HepG2 (cell line): ENCODE data around the gene SPSB2. TPM values are rescaled to one million over a fixed set of nuclear protein-coding genes. Genes with fewer than 3 reads are reported as not detected.

ENCODE experiments used
- ARNTL ChIP-seq: sonication (generic); formaldehyde crosslinking; IDR thresholded peaks from 2 replicates; pipeline ENCODE4 v1.4.0; 2020; ENCODE audit warnings: mild to moderate bottlenecking, missing genetic modification reagents
- CHCHD3 ChIP-seq: sonication (generic); formaldehyde crosslinking; IDR thresholded peaks from 2 replicates; pipeline ENCODE4 v1.8.0; 2022; ENCODE audit warnings: mild to moderate bottlenecking, missing genetic modification reagents, moderate library complexity
- HOXA9 ChIP-seq: sonication (generic); formaldehyde crosslinking; IDR thresholded peaks from 2 replicates; pipeline ENCODE4 v1.8.1; 2022; ENCODE audit warnings: missing genetic modification reagents, mild to moderate bottlenecking, moderate library complexity, borderline replicate concordance
- ISX ChIP-seq: sonication (generic); formaldehyde crosslinking; conservative IDR thresholded peaks from 2 replicates; pipeline ENCODE4 v1.5.0; 2020; ENCODE audit warnings: missing genetic modification reagents
- MTA1 ChIP-seq: sonication (generic); formaldehyde crosslinking; IDR thresholded peaks from 2 replicates; pipeline ENCODE4 v1.4.0; 2020; ENCODE audit warnings: missing genetic modification reagents, mild to moderate bottlenecking, borderline replicate concordance
- NCOA5 ChIP-seq: sonication (generic); formaldehyde crosslinking; IDR thresholded peaks from 2 replicates; pipeline ENCODE4 v1.4.0; 2020; ENCODE audit warnings: missing genetic modification reagents
- NFYB ChIP-seq: sonication (generic); formaldehyde crosslinking; IDR thresholded peaks from 2 replicates; pipeline ENCODE4 v1.4.0; 2020; ENCODE audit warnings: missing genetic modification reagents
- SMC3 ChIP-seq: IDR thresholded peaks from 2 replicates; pipeline ENCODE4 v1.6.1; 2011; ENCODE audit warnings: low read length, improper control_type of control experiment
- SP4 ChIP-seq: sonication (generic); formaldehyde crosslinking; IDR thresholded peaks from 2 replicates; pipeline ENCODE4 v1.8.1; 2023; ENCODE audit warnings: mild to moderate bottlenecking, missing genetic modification reagents
- SRSF4 ChIP-seq: fragments of 200-400 bp; formaldehyde crosslinking; IDR thresholded peaks from one replicate; pipeline ENCODE4 v1.6.1; 2018; ENCODE audit warnings: mild to moderate bottlenecking, low read depth, low read length, moderate library complexity; ENCODE audit not compliant: poor library complexity, severe bottlenecking
- ZFP36 ChIP-seq: fragments of 150-350 bp; IDR thresholded peaks from 2 replicates; pipeline ENCODE4 v1.6.1; 2018; ENCODE audit warnings: borderline replicate concordance, low read length, low read depth; ENCODE audit not compliant: partially characterized antibody
- ZNF383 ChIP-seq: sonication (generic); formaldehyde crosslinking; IDR thresholded peaks from 2 replicates; pipeline ENCODE4 v1.4.0; 2020; ENCODE audit warnings: missing genetic modification reagents, mild to moderate bottlenecking, borderline replicate concordance
- ZNF766 ChIP-seq: sonication (generic); formaldehyde crosslinking; IDR thresholded peaks from 2 replicates; pipeline ENCODE4 v1.5.0; 2020; ENCODE audit warnings: missing genetic modification reagents, borderline replicate concordance
- polyA plus RNA-seq, 8 experiments: library from polyadenylated mRNA; depleted of rRNA in 3 of 8; stranded (reverse) in 7 of 8; unstranded in 1 of 8; fragments of >200 nt; fragmentation: Illumina TruSeq in 4 of 8; extraction: Trizol in 4 of 8; gene quantifications; 2 replicates each; pipeline versions ENCODE4 v1.2.1 to v1.2.3, GENCODE V29; 2011 to 2016; ENCODE audit warnings: low read depth in 4 of 8, missing spikeins in 1 of 8, mixed read lengths in 1 of 8; ENCODE audit not compliant: insufficient read depth in 1 of 8
- total RNA-seq, 5 experiments: library from RNA; depleted of rRNA; stranded (reverse); fragments of >200 nt; fragmentation: Illumina TruSeq; extraction: Trizol; gene quantifications; 2 replicates each; pipeline ENCODE4 v1.2.3, GENCODE V29; 2016; ENCODE audit warnings: low read depth in 1 of 5
- TF ChIP-seq, protein P1 (sequence below): sonication (generic); formaldehyde crosslinking; IDR thresholded peaks from 2 replicates; pipeline ENCODE4 v1.4.0; 2020; ENCODE audit warnings: mild to moderate bottlenecking, missing genetic modification reagents
- TF ChIP-seq, protein P2 (sequence below): sonication (generic); formaldehyde crosslinking; IDR thresholded peaks from 2 replicates; pipeline ENCODE4 v1.5.1; 2020; ENCODE audit warnings: mild to moderate bottlenecking, missing genetic modification reagents
- TF ChIP-seq, protein P3 (sequence below): sonication (generic); formaldehyde crosslinking; IDR thresholded peaks from 2 replicates; pipeline ENCODE4 v1.4.0; 2020; ENCODE audit warnings: mild to moderate bottlenecking, missing genetic modification reagents
- TF ChIP-seq, protein P4 (sequence below): sonication (generic); formaldehyde crosslinking; IDR thresholded peaks from 2 replicates; pipeline ENCODE4 v1.4.0; 2020; ENCODE audit warnings: mild to moderate bottlenecking, missing genetic modification reagents

Gene SPSB2
- total and polyA plus RNA-seq, 2 of the 13 experiments (the other 11 are each of a cell fraction or from before 2014, with no cell fraction given), result 2.0 to 6.2 TPM

DNA sequence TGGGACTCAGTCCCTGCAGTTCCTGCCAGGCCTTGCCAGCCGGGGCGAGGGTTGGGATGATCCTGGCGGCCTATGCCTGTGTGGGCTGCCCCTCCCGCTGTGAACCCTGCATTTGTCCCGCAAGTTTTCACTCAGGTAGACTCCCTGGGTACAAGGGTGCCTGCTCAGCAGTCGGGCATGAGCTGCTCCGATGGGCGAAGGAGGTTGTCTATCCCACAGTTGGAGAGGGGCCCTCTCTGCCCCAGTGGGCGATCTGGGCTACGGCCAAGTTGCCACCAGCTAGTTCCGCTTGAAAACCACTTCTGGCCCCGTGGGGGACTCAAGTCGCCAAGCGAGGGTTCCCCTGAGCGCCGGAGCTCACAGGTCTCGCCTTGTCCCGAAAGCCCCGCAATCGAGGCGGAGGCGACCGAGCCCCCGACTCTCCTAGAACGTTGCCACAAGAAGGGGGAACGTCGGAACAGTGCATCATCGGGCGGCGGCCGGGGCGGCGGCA lies 6.1 kb downstream of the SPSB2 start (continued):
- TF ChIP-seq SRSF4 (no peak), SMC3 (no peak), NCOA5 (CRISPR knock-in tag) (no peak), ARNTL (CRISPR knock-in tag) (no peak), NFYB (peak; percentile 9; the same call in 1 of the 2 replicates), ISX (no peak), SP4 (CRISPR knock-in tag) (no peak), HOXA9 (CRISPR knock-in tag) (no peak), ZNF383 (CRISPR knock-in tag) (no peak), CHCHD3 (CRISPR knock-in tag) (no peak), ZFP36 (no peak), ZNF766 (CRISPR knock-in tag) (no peak), MTA1 (CRISPR knock-in tag) (no peak)
- TF ChIP-seq, protein P1, sequence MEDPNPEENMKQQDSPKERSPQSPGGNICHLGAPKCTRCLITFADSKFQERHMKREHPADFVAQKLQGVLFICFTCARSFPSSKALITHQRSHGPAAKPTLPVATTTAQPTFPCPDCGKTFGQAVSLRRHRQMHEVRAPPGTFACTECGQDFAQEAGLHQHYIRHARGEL (CRISPR knock-in tag), result no peak
- TF ChIP-seq, protein P2, sequence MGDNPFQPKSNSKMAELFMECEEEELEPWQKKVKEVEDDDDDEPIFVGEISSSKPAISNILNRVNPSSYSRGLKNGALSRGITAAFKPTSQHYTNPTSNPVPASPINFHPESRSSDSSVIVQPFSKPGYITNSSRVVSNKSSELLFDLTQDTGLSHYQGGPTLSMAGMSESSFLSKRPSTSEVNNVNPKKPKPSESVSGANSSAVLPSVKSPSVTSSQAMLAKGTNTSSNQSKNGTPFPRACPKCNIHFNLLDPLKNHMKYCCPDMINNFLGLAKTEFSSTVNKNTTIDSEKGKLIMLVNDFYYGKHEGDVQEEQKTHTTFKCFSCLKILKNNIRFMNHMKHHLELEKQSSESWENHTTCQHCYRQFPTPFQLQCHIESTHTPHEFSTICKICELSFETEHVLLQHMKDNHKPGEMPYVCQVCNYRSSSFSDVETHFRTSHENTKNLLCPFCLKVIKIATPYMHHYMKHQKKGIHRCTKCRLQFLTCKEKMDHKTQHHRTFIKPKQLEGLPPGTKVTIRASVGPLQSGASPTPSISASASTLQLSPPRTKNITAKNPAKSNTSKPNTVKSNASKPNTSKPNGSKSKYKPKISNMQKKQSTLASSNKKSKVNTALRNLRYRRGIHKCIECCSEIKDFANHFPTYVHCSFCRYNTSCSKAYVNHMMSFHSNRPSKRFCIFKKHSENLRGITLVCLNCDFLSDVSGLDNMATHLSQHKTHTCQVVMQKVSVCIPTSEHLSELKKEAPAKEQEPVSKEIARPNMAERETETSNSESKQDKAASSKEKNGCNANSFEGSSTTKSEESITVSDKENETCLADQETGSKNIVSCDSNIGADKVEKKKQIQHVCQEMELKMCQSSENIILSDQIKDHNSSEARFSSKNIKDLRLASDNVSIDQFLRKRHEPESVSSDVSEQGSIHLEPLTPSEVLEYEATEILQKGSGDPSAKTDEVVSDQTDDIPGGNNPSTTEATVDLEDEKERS, result no peak
- TF ChIP-seq, protein P3, sequence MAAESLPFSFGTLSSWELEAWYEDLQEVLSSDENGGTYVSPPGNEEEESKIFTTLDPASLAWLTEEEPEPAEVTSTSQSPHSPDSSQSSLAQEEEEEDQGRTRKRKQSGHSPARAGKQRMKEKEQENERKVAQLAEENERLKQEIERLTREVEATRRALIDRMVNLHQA (CRISPR knock-in tag), result no peak
- TF ChIP-seq, protein P4, sequence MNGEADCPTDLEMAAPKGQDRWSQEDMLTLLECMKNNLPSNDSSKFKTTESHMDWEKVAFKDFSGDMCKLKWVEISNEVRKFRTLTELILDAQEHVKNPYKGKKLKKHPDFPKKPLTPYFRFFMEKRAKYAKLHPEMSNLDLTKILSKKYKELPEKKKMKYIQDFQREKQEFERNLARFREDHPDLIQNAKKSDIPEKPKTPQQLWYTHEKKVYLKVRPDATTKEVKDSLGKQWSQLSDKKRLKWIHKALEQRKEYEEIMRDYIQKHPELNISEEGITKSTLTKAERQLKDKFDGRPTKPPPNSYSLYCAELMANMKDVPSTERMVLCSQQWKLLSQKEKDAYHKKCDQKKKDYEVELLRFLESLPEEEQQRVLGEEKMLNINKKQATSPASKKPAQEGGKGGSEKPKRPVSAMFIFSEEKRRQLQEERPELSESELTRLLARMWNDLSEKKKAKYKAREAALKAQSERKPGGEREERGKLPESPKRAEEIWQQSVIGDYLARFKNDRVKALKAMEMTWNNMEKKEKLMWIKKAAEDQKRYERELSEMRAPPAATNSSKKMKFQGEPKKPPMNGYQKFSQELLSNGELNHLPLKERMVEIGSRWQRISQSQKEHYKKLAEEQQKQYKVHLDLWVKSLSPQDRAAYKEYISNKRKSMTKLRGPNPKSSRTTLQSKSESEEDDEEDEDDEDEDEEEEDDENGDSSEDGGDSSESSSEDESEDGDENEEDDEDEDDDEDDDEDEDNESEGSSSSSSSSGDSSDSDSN, result no peak
